K562 (cell line): ENCODE data around the gene SCGB1D4. TPM values are rescaled to one million over a fixed set of nuclear protein-coding genes. Genes with fewer than 3 reads are reported as not detected.

Experiments used
- CBX8 ChIP-seq: fragments of 200-600 bp; sonication (generic); IDR thresholded peaks from 2 replicates; pipeline ENCODE4 v1.6.1; 2012; ENCODE audit warnings: borderline replicate concordance, mixed run types, low read depth, mild to moderate bottlenecking, moderate library complexity, mixed read lengths, low read length, control low read depth, inconsistent platforms; ENCODE audit not compliant: poor library complexity, severe bottlenecking; ENCODE audit errors: extremely low read depth
- DDX20 ChIP-seq: fragments of 450-650 bp; IDR thresholded peaks from 2 replicates; pipeline ENCODE4 v1.6.1; 2016; ENCODE audit warnings: missing genetic modification characterization, low read depth, mild to moderate bottlenecking, missing compliant biosample characterization, moderate library complexity
- DMBX1 ChIP-seq: fragments of 250-450 bp; sonication (Bioruptor Pico); IDR thresholded peaks from 2 replicates; pipeline ENCODE4 v1.8.0; 2022; ENCODE audit warnings: inconsistent platforms, mild to moderate bottlenecking, moderate library complexity, borderline replicate concordance
- FIP1L1 ChIP-seq: fragments of 200-400 bp; formaldehyde crosslinking; IDR thresholded peaks from 2 replicates; pipeline ENCODE4 v1.6.1; 2018; ENCODE audit warnings: mild to moderate bottlenecking, low read depth, low read length; ENCODE audit not compliant: poor library complexity, severe bottlenecking
- KDM2B ChIP-seq: fragments of 250-450 bp; sonication (Bioruptor Pico); IDR thresholded peaks from 2 replicates; pipeline ENCODE4 v1.8.0; 2021; ENCODE audit warnings: mild to moderate bottlenecking, moderate library complexity
- LCOR ChIP-seq: sonication (generic); formaldehyde crosslinking; IDR thresholded peaks from 2 replicates; pipeline ENCODE4 v1.8.0; 2022; ENCODE audit warnings: mild to moderate bottlenecking, missing genetic modification reagents
- MAFG ChIP-seq: fragments of 450-650 bp; conservative IDR thresholded peaks from 2 replicates; pipeline ENCODE4 v1.6.1; 2016; ENCODE audit warnings: missing genetic modification characterization, missing compliant biosample characterization
- MAFK ChIP-seq: IDR thresholded peaks from 2 replicates; pipeline ENCODE4 v1.6.1; 2011; ENCODE audit warnings: low read length, improper control_type of control experiment
- MED1 ChIP-seq: sonication (generic); formaldehyde crosslinking; IDR thresholded peaks from 2 replicates; pipeline ENCODE4 v1.8.1; 2023; ENCODE audit warnings: missing genetic modification reagents, borderline replicate concordance
- MITF ChIP-seq: IDR thresholded peaks from 2 replicates; pipeline ENCODE4 v1.6.1; 2014; ENCODE audit warnings: antibody characterized with exemption
- MTA2 ChIP-seq: fragments of 450-650 bp; IDR thresholded peaks from 2 replicates; pipeline ENCODE4 v1.6.1; 2016; ENCODE audit warnings: low read depth
- NCOA4 ChIP-seq: fragments of 450-650 bp; IDR thresholded peaks from 2 replicates; pipeline ENCODE4 v1.6.1; 2018; ENCODE audit warnings: mild to moderate bottlenecking; ENCODE audit not compliant: partially characterized antibody
- PHB2 ChIP-seq: fragments of 450-650 bp; IDR thresholded peaks from 2 replicates; pipeline ENCODE4 v1.6.1; 2017; ENCODE audit warnings: low read depth
- PHF20 ChIP-seq: fragments of 450-650 bp; IDR thresholded peaks from 2 replicates; pipeline ENCODE4 v1.6.1; 2018; ENCODE audit not compliant: partially characterized antibody
- PHTF2 ChIP-seq: fragments of 250-450 bp; sonication (Bioruptor Pico); IDR thresholded peaks from 2 replicates; pipeline ENCODE4 v1.5.0; 2021; ENCODE audit warnings: mild to moderate bottlenecking
- POLR2B ChIP-seq: fragments of 450-650 bp; IDR thresholded peaks from 2 replicates; pipeline ENCODE4 v1.6.1; 2018; ENCODE audit warnings: low read depth; ENCODE audit not compliant: partially characterized antibody
- PRPF4 ChIP-seq: fragments of 200-400 bp; formaldehyde crosslinking; IDR thresholded peaks from one replicate; pipeline ENCODE4 v1.6.1; 2017; ENCODE audit warnings: low read length, low read depth, mild to moderate bottlenecking; ENCODE audit not compliant: insufficient read depth, poor library complexity, severe bottlenecking
- RB1 ChIP-seq: fragments of 450-650 bp; IDR thresholded peaks from 2 replicates; pipeline ENCODE4 v1.6.1; 2017; ENCODE audit warnings: low read depth, mild to moderate bottlenecking
- STAT5B ChIP-seq: fragments of 250-450 bp; sonication (Bioruptor Pico); IDR thresholded peaks from 2 replicates; pipeline ENCODE4 v1.8.0; 2021; ENCODE audit warnings: mild to moderate bottlenecking, inconsistent platforms
- TBL1XR1 ChIP-seq, 2 experiments: IDR thresholded peaks; 2 replicates each; pipeline ENCODE4 v1.6.1; 2012; ENCODE audit warnings: improper control_type of control experiment in 2 of 2, low read length in 2 of 2, mild to moderate bottlenecking in 1 of 2
- TBP ChIP-seq: optimal IDR thresholded peaks from 2 replicates; pipeline ENCODE3; 2011; ENCODE audit warnings: low read depth, low read length, improper control_type of control experiment
- TCF7L2 ChIP-seq: fragments of 150-350 bp; IDR thresholded peaks from 2 replicates; pipeline ENCODE4 v1.6.1; 2016; ENCODE audit warnings: low read depth, mild to moderate bottlenecking, low read length, moderate library complexity
- ZBTB17 ChIP-seq: fragments of 450-650 bp; formaldehyde crosslinking; IDR thresholded peaks from 2 replicates; pipeline ENCODE4 v1.4.0; 2020; ENCODE audit warnings: mild to moderate bottlenecking
- ZNF133 ChIP-seq: fragments of 250-450 bp; sonication (Bioruptor Pico); IDR thresholded peaks from 2 replicates; pipeline ENCODE4 v1.4.0; 2020; ENCODE audit warnings: mild to moderate bottlenecking
- ZNF277 ChIP-seq: fragments of 250-450 bp; sonication (Bioruptor Pico); IDR thresholded peaks from 2 replicates; pipeline ENCODE4 v1.8.0; 2022; ENCODE audit warnings: inconsistent platforms, mild to moderate bottlenecking, moderate library complexity, borderline replicate concordance
- ZNF696 ChIP-seq: fragments of 250-450 bp; sonication (Bioruptor Pico); conservative IDR thresholded peaks from 2 replicates; pipeline ENCODE4 v1.4.0; 2020; ENCODE audit warnings: mild to moderate bottlenecking, moderate library complexity
- ZNF830 ChIP-seq: fragments of 250-450 bp; sonication (Bioruptor Pico); IDR thresholded peaks from 2 replicates; pipeline ENCODE4 v1.5.0; 2021; ENCODE audit warnings: mild to moderate bottlenecking
- polyA plus RNA-seq, 8 experiments: library from polyadenylated mRNA; depleted of rRNA in 4 of 8; stranded (reverse) in 5 of 8; unstranded in 3 of 8; fragments of >200 nt; fragmentation: Nextera tagmentation in 2 of 8; fragmentation: Illumina TruSeq in 1 of 8; extraction: Ambion mirVana in 2 of 8; extraction: Trizol in 1 of 8; gene quantifications; 2 replicates each; pipeline versions ENCODE4 v1.2.1 to v1.2.3, GENCODE V29; 2011 to 2014; ENCODE audit warnings: inconsistent platforms in 1 of 8, missing spikeins in 1 of 8
- total RNA-seq, 7 experiments: library from RNA; depleted of rRNA in 6 of 7; stranded (reverse); fragments of >200 nt in 6 of 7; fragmentation: Illumina TruSeq in 2 of 7; extraction: Trizol in 2 of 7; gene quantifications; 2 replicates each; pipeline versions ENCODE4 v1.2.1 to v1.2.3, GENCODE V29; 2011 to 2021; ENCODE audit warnings: low replicate concordance in 1 of 7

SCGB1D4 gene
- total and polyA plus RNA-seq, 9 of the 15 experiments (the other 6 are each of a cell fraction or from before 2014, with no cell fraction given): not detected

DNA sequence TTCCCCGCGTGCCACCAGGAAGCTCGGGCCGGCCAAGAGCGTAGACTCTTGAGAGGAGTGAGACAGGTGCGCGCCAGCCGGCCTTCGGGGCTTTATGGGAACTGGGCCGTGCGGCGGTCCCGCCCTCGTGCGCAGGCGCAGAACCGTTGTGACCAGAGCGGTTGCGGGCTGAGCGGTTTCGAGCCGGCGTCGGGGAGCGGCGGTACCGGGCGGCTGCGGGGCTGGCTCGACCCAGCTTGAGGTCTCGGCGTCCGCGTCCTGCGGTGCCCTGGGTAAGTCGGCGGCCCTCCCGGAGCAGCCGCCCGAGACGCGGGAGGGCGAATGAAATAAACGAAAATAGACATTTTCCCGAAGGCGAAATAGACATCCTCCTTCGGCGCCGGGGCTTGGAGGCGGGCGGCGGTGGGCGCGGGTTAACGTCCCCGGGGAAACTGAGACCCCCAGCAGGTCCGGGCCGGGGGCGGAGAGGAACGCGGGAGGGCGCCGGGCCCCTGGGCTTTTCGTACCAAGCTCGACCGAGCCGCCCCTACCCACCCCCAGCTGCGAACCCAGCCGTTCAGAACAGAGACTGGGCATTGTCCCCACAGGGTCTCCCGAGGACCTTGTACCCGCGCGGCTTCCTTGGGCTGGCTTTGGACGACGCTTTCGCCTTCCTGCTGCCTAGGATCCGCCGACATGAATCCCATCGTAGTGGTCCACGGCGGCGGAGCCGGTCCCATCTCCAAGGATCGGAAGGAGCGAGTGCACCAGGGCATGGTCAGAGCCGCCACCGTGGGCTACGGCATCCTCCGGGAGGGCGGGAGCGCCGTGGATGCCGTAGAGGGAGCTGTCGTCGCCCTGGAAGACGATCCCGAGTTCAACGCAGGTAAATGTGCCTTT is 38.7 kb upstream of the SCGB1D4 start, which contains the start of gene ASRGL1 (continued):
- no peak for TF ChIP-seq ZNF696 (CRISPR knock-in tag)
- peak; percentile 31 for TF ChIP-seq TBP
- no peak for TF ChIP-seq TBL1XR1 (IDR thresholded peaks at IDR 0.05; ENCODE audit: low read length in 2 of 2)
- no peak for TF ChIP-seq MITF
- no peak for TF ChIP-seq DDX20 (tag)
- no peak for TF ChIP-seq DMBX1 (CRISPR knock-in tag)
- peak; percentile 51 for TF ChIP-seq POLR2B
- no peak for TF ChIP-seq FIP1L1
- TF ChIP-seq RB1: 0 out of 2 replicates have a peak, but pooled peaks have one; percentile 40
- no peak for TF ChIP-seq LCOR (CRISPR knock-in tag)
- no peak for TF ChIP-seq NCOA4
- no peak for TF ChIP-seq MED1 (CRISPR knock-in tag)
- no peak for TF ChIP-seq MAFK
- TF ChIP-seq CBX8: no peak
- no peak for TF ChIP-seq ZNF277 (CRISPR knock-in tag)
- no peak for TF ChIP-seq ZNF133
- no peak for TF ChIP-seq PHF20
- no peak for TF ChIP-seq KDM2B (CRISPR knock-in tag)
- TF ChIP-seq TCF7L2: no peak
- 0 out of 2 replicates have a peak, but pooled peaks have one; percentile 3 for TF ChIP-seq ZBTB17 (CRISPR knock-in tag)
- no peak for TF ChIP-seq PHB2
- no peak for TF ChIP-seq ZNF830 (CRISPR knock-in tag)
- TF ChIP-seq PHTF2 (CRISPR knock-in tag): no peak
- TF ChIP-seq STAT5B (CRISPR knock-in tag): no peak
- no peak for TF ChIP-seq MTA2
- TF ChIP-seq MAFG (tag): no peak
- no peak for TF ChIP-seq PRPF4
